Endothelial cell of umbilical vein (primary cell): ENCODE measurements around the gene SLC49A4. TPM values are rescaled to one million over a fixed set of nuclear protein-coding genes. Genes with fewer than 3 reads are reported as not detected.

Source experiments
- BruUV-seq: library from RNA; stranded (reverse); fragments of 400-500 nt; replicated peaks from 2 replicates; lab custom pipeline; 2021; lab: Mats Ljungman, UMichigan
- CTCF ChIA-PET: fragments of 300-600, 350-600 bp; sonication (Branson Sonifier 250); formaldehyde crosslinking; loops from one replicate; lab custom pipeline; 2021; ENCODE audit warnings: antibody characterized with exemption, inconsistent platforms; lab: Charles Lee
- POLR2A ChIA-PET: fragments of 300-600, 350-600 bp; sonication (Branson Sonifier 250); formaldehyde crosslinking; loops from one replicate; lab custom pipeline; 2021; ENCODE audit warnings: antibody characterized with exemption, inconsistent platforms; lab: Charles Lee
- DNase-seq: peaks from one replicate; pipeline ENCODE4 v3.0.0-alpha.2; 2011; ENCODE audit warnings: low read depth, low spot score
- FAIRE-seq: peaks from 2 replicates; lab custom pipeline; 2011; peaks lifted over from hg19 to GRCh38; lab: Jason Lieb, UNC
- H2AFZ ChIP-seq: 2 replicates; pipeline ENCODE4 v1.6.0; 2012; ENCODE audit warnings: low read depth, low read length, control low read depth, inconsistent platforms
- H3K27ac ChIP-seq: 2 replicates; pipeline ENCODE4 v1.5.1; 2011; ENCODE audit warnings: low read depth, mild to moderate bottlenecking, control low read depth, low read length, moderate library complexity; ENCODE audit not compliant: insufficient read depth
- H3K27me3 ChIP-seq, 2 experiments: 2 replicates each; pipeline versions ENCODE4 v1.6.0 to v1.6.1; 2011; ENCODE audit warnings: low read length in 2 of 2, mixed read lengths in 1 of 2; ENCODE audit not compliant: control insufficient read depth in 2 of 2, insufficient read depth in 2 of 2
- H3K36me3 ChIP-seq, 2 experiments: 2 replicates in 1 of 2; 3 replicates in 1 of 2; pipeline ENCODE4 v1.5.1; 2011; ENCODE audit warnings: low read length in 2 of 2, mild to moderate bottlenecking in 1 of 2, moderate library complexity in 1 of 2; ENCODE audit not compliant: control insufficient read depth in 2 of 2, insufficient read depth in 2 of 2; ENCODE audit errors: extremely low read depth in 1 of 2
- H3K4me1 ChIP-seq: 3 replicates; pipeline ENCODE4 v1.5.1; 2011; ENCODE audit warnings: mild to moderate bottlenecking, low read length; ENCODE audit not compliant: control insufficient read depth, insufficient read depth; ENCODE audit errors: extremely low read depth
- H3K4me2 ChIP-seq: 2 replicates; pipeline ENCODE4 v1.6.1; 2011; ENCODE audit warnings: low read length, control low read depth, mixed read lengths; ENCODE audit not compliant: insufficient read depth
- H3K4me3 ChIP-seq, 3 experiments: fragments of 200-600 bp in 1 of 3; sonication (generic), shearing (Covaris generic) in 1 of 3; replicated peaks in 1 of 3; 2 replicates each; pipeline ENCODE4 v1.5.1; 2011 to 2016; ENCODE audit warnings: control low read depth in 3 of 3, low read length in 3 of 3, mild to moderate bottlenecking in 2 of 3, inconsistent platforms in 1 of 3, low read depth in 1 of 3, moderate library complexity in 1 of 3; ENCODE audit not compliant: insufficient read depth in 1 of 3
- H3K79me2 ChIP-seq: 2 replicates; pipeline ENCODE4 v1.6.0; 2012; ENCODE audit warnings: low read length, inconsistent platforms; ENCODE audit not compliant: control insufficient read depth, insufficient read depth
- H3K9ac ChIP-seq: replicated peaks from 2 replicates; pipeline ENCODE3; 2011; ENCODE audit warnings: low read length, control low read depth; ENCODE audit not compliant: insufficient read depth; ENCODE audit errors: extremely low read depth
- H3K9me1 ChIP-seq: replicated peaks from 3 replicates; pipeline ENCODE4 v1.6.0; 2011; ENCODE audit warnings: mild to moderate bottlenecking, low read length; ENCODE audit not compliant: control insufficient read depth, insufficient read depth; ENCODE audit errors: extremely low read depth
- H3K9me3 ChIP-seq: replicated peaks from 2 replicates; pipeline ENCODE4 v1.5.1; 2012; ENCODE audit warnings: low read length, inconsistent platforms; ENCODE audit not compliant: control insufficient read depth, insufficient read depth
- H4K20me1 ChIP-seq: replicated peaks from 2 replicates; pipeline ENCODE3; 2011; ENCODE audit warnings: mild to moderate bottlenecking, low read length; ENCODE audit not compliant: control insufficient read depth, insufficient read depth; ENCODE audit errors: extremely low read depth
- CTCF ChIP-seq, 2 donors: IDR thresholded peaks; 1 replicate in 1 of 2; 2 replicates in 1 of 2; pipeline ENCODE4 v1.5.1; 2011; ENCODE audit warnings: low read length in 2 of 2, mild to moderate bottlenecking in 2 of 2, moderate library complexity in 2 of 2, control low read depth in 1 of 2, inconsistent platforms in 1 of 2, low read depth in 1 of 2; ENCODE audit not compliant: insufficient read depth in 1 of 2; ENCODE audit errors: extremely low read depth in 1 of 2
- EZH2 ChIP-seq: IDR thresholded peaks from 2 replicates; pipeline ENCODE4 v1.6.1; 2012; ENCODE audit warnings: borderline replicate concordance, low read depth, mild to moderate bottlenecking, moderate library complexity, low read length, inconsistent platforms; ENCODE audit not compliant: severe bottlenecking
- FOS ChIP-seq: IDR thresholded peaks from 2 replicates; pipeline ENCODE4 v1.6.1; 2011; ENCODE audit warnings: mild to moderate bottlenecking, low read length, moderate library complexity, borderline replicate concordance; ENCODE audit not compliant: insufficient read depth
- GATA2 ChIP-seq: IDR thresholded peaks from 2 replicates; pipeline ENCODE4 v1.7.0; 2011; ENCODE audit warnings: low read depth, mild to moderate bottlenecking, moderate library complexity, mixed read lengths, low read length; ENCODE audit not compliant: insufficient read length, insufficient read depth
- JUN ChIP-seq: IDR thresholded peaks from 2 replicates; pipeline ENCODE4 v1.6.1; 2011; ENCODE audit warnings: borderline replicate concordance, low read depth; ENCODE audit not compliant: insufficient read length, insufficient read depth
- MAX ChIP-seq: IDR thresholded peaks from 2 replicates; pipeline ENCODE4 v1.6.1; 2011; ENCODE audit not compliant: insufficient read depth, insufficient read length
- MYC ChIP-seq: IDR thresholded peaks from one replicate; pipeline ENCODE4 v1.6.1; 2011; ENCODE audit warnings: mild to moderate bottlenecking, low read depth, low read length
- POLR2A ChIP-seq: IDR thresholded peaks from 2 replicates; pipeline ENCODE4 v1.6.1; 2012; ENCODE audit warnings: low read depth, mild to moderate bottlenecking, control low read depth, low read length
- POLR2AphosphoS5 ChIP-seq: IDR thresholded peaks from 2 replicates; pipeline ENCODE4 v1.6.1; 2012; ENCODE audit warnings: low read depth, mild to moderate bottlenecking, control low read depth, low read length, moderate library complexity; ENCODE audit not compliant: insufficient read depth
- dilution Hi-C: fragments of 300-500 bp; cut with MboI; formaldehyde crosslinking; loops from one replicate; pipeline ENCODE4 v1.15.0; 2019; ENCODE audit warnings: low sequenced_read_pairs; ENCODE audit not compliant: extremely low pct_ligation_motif_present
- intact Hi-C: fragments of 100-400 bp; cut with micrococcal nuclease; formaldehyde crosslinking; loops from one replicate; pipeline ENCODE4 v1.10.0; 2022
- polyA plus RNA-seq, 4 experiments: library from polyadenylated mRNA; depleted of rRNA in 3 of 4; stranded (reverse) in 3 of 4; unstranded in 1 of 4; fragments of >200 nt; gene quantifications; 2 replicates each; pipeline versions ENCODE4 v1.2.1 to v1.2.3, GENCODE V29; 2011 to 2012; ENCODE audit warnings: missing spikeins in 1 of 4
- total RNA-seq: library from RNA; stranded (reverse); gene quantifications from 2 replicates; pipeline ENCODE4 v1.2.3, GENCODE V29; 2021

SLC49A4 gene
- total and polyA plus RNA-seq, 2 donors (not counting 3 experiments of a cell fraction or from before 2014, with no cell fraction given), result 10.9 to 11.6 TPM

GRCh38 chr3:122755491-122755890, 39.4 kb upstream of the SLC49A4 start:
- ChIA-PET CTCF (interaction anchor here (0.6 to 3.0 kb wide), 27 partner anchors 10 to 503 kb away, joined by 3 to 28 read pairs (median 4); partner anchors contain the start of genes HSPBAP1 and SEMA5B), POLR2A (no interaction called here)
- no peak overlapping the region for H3K9ac ChIP-seq
- BruUV-seq, result no TSS peak
- no peaks in the 10 kb centered on the region for H4K20me1 ChIP-seq
- dilution Hi-C loops, result no loop called here
- no peaks in the 10 kb centered on the region for H3K36me3 ChIP-seq
- no peaks in the 10 kb centered on the region for H3K79me2 ChIP-seq
- no peak overlapping the region for H2AFZ ChIP-seq
- intact Hi-C loops, result loop anchor here (1.0 to 10.0 kb wide), 3 partner anchors 187 to 499 kb away; no protein-coding TSS in a partner anchor
- H3K9me1 ChIP-seq, result no peaks in the 10 kb centered on the region
- FAIRE-seq (peak; percentile 4), DNase-seq (no peak)
- H3K27ac ChIP-seq, result no peak overlapping the region
- H3K27me3 ChIP-seq, result no peaks in the 10 kb centered on the region
- no peak overlapping the region for H3K4me2 ChIP-seq
- no peak overlapping the region for H3K4me3 ChIP-seq
- no peaks in the 10 kb centered on the region for H3K9me3 ChIP-seq
- no peak for TF ChIP-seq MYC
- TF ChIP-seq MAX, result no peak
- TF ChIP-seq EZH2, result no peak
- H3K4me1 ChIP-seq, result no peaks in the 10 kb centered on the region

GRCh38 chr3:122758877-122759560, 35.9 kb upstream of the SLC49A4 start:
- Histone ChIP-seq H3K4me1 (no peaks in the 10 kb centered on the region), H3K36me3 (no peaks in the 10 kb centered on the region), H3K79me2 (no peaks in the 10 kb centered on the region), H4K20me1 (no peaks in the 10 kb centered on the region), H3K9me3 (no peaks in the 10 kb centered on the region), H3K9me1 (no peaks in the 10 kb centered on the region), H2AFZ (no peak overlapping the region), H3K27me3 (no peaks in the 10 kb centered on the region), H3K4me2 (no peak overlapping the region), H3K4me3 (no peak overlapping the region), H3K9ac (no peak overlapping the region), H3K27ac (no peak overlapping the region)
- TF ChIP-seq GATA2 (no peak), FOS (no peak), JUN (no peak), POLR2AphosphoS5 (no peak), CTCF (IDR thresholded peaks at IDR 0.05; ENCODE audit: extremely low read depth in 1 of 2, insufficient read depth in 1 of 2, low read depth in 1 of 2, low read length in 2 of 2) (no peak), MYC (no peak), MAX (no peak), POLR2A (no peak)
- peak; percentile 55 for FAIRE-seq
- no TSS peak for BruUV-seq
- peak; percentile 31 for DNase-seq
- CTCF ChIA-PET, result interaction anchor here (0.6 to 1.7 kb wide), 3 partner anchors 10 to 499 kb away, joined by 3 to 4 read pairs (median 3); no protein-coding TSS in a partner anchor
- intact Hi-C loops, result loop anchor here (10.0 kb wide), 1 partner anchor 496 kb away; no protein-coding TSS in a partner anchor
- POLR2A ChIA-PET, result no interaction called here
- dilution Hi-C loops, result no loop called here
